ENCODE results near the gene ARHGAP44.

The ARHGAP44 gene

GRCh38 chr17:12789481-12790248 is at the start of gene ARHGAP44:
TSS of gene ARHGAP44 (plus strand) at chr17:12789498. CDS start at chr17:12789839, 341 bp downstream.
- no peak for DNase-seq

GRCh38 chr17:12739500-12739899 is 49.8 kb upstream of the ARHGAP44 start:
- DNase-seq: no peak

GRCh38 chr17:12743046-12743445 is 46.3 kb upstream of the ARHGAP44 start:
- DNase-seq: no peak

GRCh38 chr17:12744298-12744697 is 45.0 kb upstream of the ARHGAP44 start:
- DNase-seq: no peak

GRCh38 chr17:12744786-12745185 is 44.5 kb upstream of the ARHGAP44 start:
- DNase-seq: no peak

GRCh38 chr17:12745486-12745885 is 43.8 kb upstream of the ARHGAP44 start:
- DNase-seq: no peak

GRCh38 chr17:12756786-12757185 is 32.5 kb upstream of the ARHGAP44 start:
- DNase-seq: no peak

- no peak for DNase-seq
Measured at GRCh38 chr17:12759090-12759489, 30.2 kb upstream of the ARHGAP44 start.

- DNase-seq: no peak
Measured at GRCh38 chr17:12765548-12765947, 23.8 kb upstream of the ARHGAP44 start.

GRCh38 chr17:12768255-12768654 is 21.0 kb upstream of the ARHGAP44 start:
- DNase-seq: no peak

GRCh38 chr17:12769981-12770380 is 19.3 kb upstream of the ARHGAP44 start:
- no peak for DNase-seq

GRCh38 chr17:12773153-12773552 is 16.1 kb upstream of the ARHGAP44 start:
- no peak for DNase-seq

- peak; percentile 11 for DNase-seq
Measured at GRCh38 chr17:12789075-12789480, 220 bp upstream of the ARHGAP44 start.

GRCh38 chr17:12790249-12791106 is 1.2 kb downstream of the ARHGAP44 start:
- no peak for DNase-seq

GRCh38 chr17:12794919-12795532 is 5.7 kb downstream of the ARHGAP44 start:
- no peak for DNase-seq

- no peak for DNase-seq
Measured at GRCh38 chr17:12800855-12801365, 11.6 kb downstream of the ARHGAP44 start.

- no peak for DNase-seq
Measured at GRCh38 chr17:12806630-12807029, 17.3 kb downstream of the ARHGAP44 start.

GRCh38 chr17:12808723-12809122 is 19.4 kb downstream of the ARHGAP44 start:
- no peak for DNase-seq

GRCh38 chr17:12812877-12813276 is 23.6 kb downstream of the ARHGAP44 start:
- DNase-seq: no peak

GRCh38 chr17:12813664-12814063 is 24.4 kb downstream of the ARHGAP44 start:
- DNase-seq: no peak

- no peak for DNase-seq
Measured at GRCh38 chr17:12814718-12815117, 25.4 kb downstream of the ARHGAP44 start.

GRCh38 chr17:12815642-12816141 is 26.4 kb downstream of the ARHGAP44 start:
- DNase-seq: no peak

- no peak for DNase-seq
Measured at GRCh38 chr17:12821376-12821940, 32.2 kb downstream of the ARHGAP44 start.
